ENCODE results near the gene DRAP1.
A peak's percentile ranks its signal among the peaks of the same experiment; 100 is the strongest.

DRAP1 gene

DNA sequence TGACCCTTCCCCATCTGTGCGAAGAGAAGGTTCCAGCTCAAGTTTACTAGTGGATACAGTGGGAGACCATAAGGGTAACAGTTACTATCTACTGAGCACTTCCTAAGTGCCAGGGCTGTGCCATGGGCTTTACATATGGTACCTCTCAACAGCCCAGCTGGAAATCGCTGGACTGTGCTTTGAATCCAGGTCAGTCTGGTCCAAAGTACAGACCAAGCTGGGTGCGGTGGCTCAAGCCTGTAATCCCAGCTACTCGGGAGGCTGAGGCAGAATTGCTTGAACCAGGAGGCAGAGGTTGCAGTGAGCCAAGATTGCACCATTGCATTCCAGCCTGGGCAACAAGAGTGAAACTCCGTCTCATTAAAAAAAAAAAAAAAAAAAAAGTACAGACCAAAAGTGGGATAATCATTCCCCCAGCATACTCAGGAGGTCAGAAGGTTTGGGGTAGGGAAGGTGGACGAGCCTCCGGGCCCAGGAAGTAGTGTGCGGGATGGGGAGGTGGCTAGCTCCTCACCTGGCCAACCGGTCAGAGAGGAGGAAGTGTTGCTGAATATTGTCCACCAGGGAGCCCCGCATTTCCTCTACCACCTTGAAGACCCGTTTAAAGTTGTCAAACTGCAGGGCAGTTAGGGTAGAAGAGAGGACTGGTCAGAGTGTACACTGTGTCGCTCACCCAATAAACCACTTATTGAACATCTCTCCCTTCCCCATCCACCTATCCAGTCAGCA is 33.3 kb upstream of the DRAP1 start:
- H3K36me3 ChIP-seq (ENCODE audit: insufficient read depth, low read length): peaks cover 11% of the 10 kb centered on the region; the same call in 1 of the 2 replicates
- peak overlapping the region; percentile 85 for H3K4me3 ChIP-seq (ENCODE audit: low read length, poor library complexity, severe bottlenecking)
- H3K4me2 ChIP-seq (ENCODE audit: low read depth, low read length, poor library complexity, severe bottlenecking): peak overlapping the region; percentile 92

GRCh38 chr11:65886826-65887722 is 32.2 kb upstream of the DRAP1 start:
- H2AFZ ChIP-seq (ENCODE audit: low read length): no peak overlapping the region
- H3K79me2 ChIP-seq (ENCODE audit: insufficient read depth, low read length): peaks cover 57% of the 10 kb centered on the region
- no peaks in the 10 kb centered on the region for H3K9me3 ChIP-seq (ENCODE audit: insufficient read depth, low read depth, low read length)
- peaks cover 17% of the 10 kb centered on the region for H4K20me1 ChIP-seq (ENCODE audit: insufficient read depth, low read length, poor library complexity, severe bottlenecking)
- H3K27me3 ChIP-seq (ENCODE audit: insufficient read depth, low read length, poor library complexity, severe bottlenecking): no peaks in the 10 kb centered on the region
- H3F3A ChIP-seq (ENCODE audit: low read depth): no peaks in the 10 kb centered on the region; the same call in 1 of the 2 replicates
- H3K4me2 ChIP-seq (ENCODE audit: low read depth, low read length, poor library complexity, severe bottlenecking): peak overlapping the region; percentile 92
- H3K9ac ChIP-seq (ENCODE audit: low read depth, low read length, poor library complexity, severe bottlenecking): peak overlapping the region; percentile 82
- peak overlapping the region; percentile 85 for H3K4me3 ChIP-seq (ENCODE audit: low read length, poor library complexity, severe bottlenecking)
- peaks cover 53% of the 10 kb centered on the region for H3K4me1 ChIP-seq (ENCODE audit: insufficient read depth, low read length, poor library complexity, severe bottlenecking)
- H3K9me2 ChIP-seq (replicated peaks; ENCODE audit: low read depth, low read length): no peaks in the 10 kb centered on the region
- H3K36me3 ChIP-seq (ENCODE audit: insufficient read depth, low read length): peaks cover 11% of the 10 kb centered on the region; the same call in 1 of the 2 replicates
- TF ChIP-seq CTCF (conservative IDR thresholded peaks at IDR 0.05; ENCODE audit: low read length) (no peak), EZH2phosphoT487 (IDR thresholded peaks at IDR 0.05; ENCODE audit: borderline replicate concordance) (no peak)

More for the DNA sequence above, 33.3 kb upstream of the DRAP1 start:
- Histone ChIP-seq H3K79me2 (ENCODE audit: insufficient read depth, low read length) (peaks cover 46% of the 10 kb centered on the region), H3K27me3 (ENCODE audit: insufficient read depth, low read length, poor library complexity, severe bottlenecking) (no peaks in the 10 kb centered on the region), H4K20me1 (ENCODE audit: insufficient read depth, low read length, poor library complexity, severe bottlenecking) (peaks cover 8% of the 10 kb centered on the region), H3K4me1 (ENCODE audit: insufficient read depth, low read length, poor library complexity, severe bottlenecking) (peaks cover 53% of the 10 kb centered on the region), H2AFZ (ENCODE audit: low read length) (no peak overlapping the region), H3F3A (ENCODE audit: low read depth) (no peaks in the 10 kb centered on the region), H3K9me2 (replicated peaks; ENCODE audit: low read depth, low read length) (no peaks in the 10 kb centered on the region), H3K9ac (ENCODE audit: low read depth, low read length, poor library complexity, severe bottlenecking) (peak overlapping the region; percentile 82), H3K9me3 (ENCODE audit: insufficient read depth, low read depth, low read length) (no peaks in the 10 kb centered on the region)
- TF ChIP-seq EZH2phosphoT487 (IDR thresholded peaks at IDR 0.05; ENCODE audit: borderline replicate concordance) (no peak), CTCF (conservative IDR thresholded peaks at IDR 0.05; ENCODE audit: low read length) (no peak)

DNA sequence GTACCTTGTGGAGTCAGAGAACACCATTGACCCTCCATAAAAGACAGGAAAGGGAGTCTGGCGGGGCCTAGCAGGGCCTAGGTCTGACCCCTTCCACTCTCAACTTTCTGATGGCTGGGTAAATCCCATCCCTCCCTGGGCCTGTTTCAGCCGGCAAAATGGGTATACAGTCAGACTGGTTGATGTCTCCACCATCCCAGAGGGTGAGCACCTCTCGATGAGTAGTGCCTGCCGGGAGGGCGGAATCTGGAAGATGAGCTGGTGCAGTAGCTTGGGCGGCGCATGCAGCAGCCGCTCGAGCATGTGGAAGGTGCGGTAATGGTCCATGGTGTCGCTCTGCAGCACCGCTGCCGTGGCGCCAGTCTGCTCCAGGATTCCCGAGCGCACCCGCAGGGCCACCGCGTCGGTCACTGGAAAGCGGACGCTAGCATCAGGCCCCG is 31.5 kb upstream of the DRAP1 start:
- Histone ChIP-seq H3K36me3 (ENCODE audit: insufficient read depth, low read length) (peaks cover 11% of the 10 kb centered on the region; the same call in 1 of the 2 replicates), H3K4me1 (ENCODE audit: insufficient read depth, low read length, poor library complexity, severe bottlenecking) (peaks cover 60% of the 10 kb centered on the region), H3K9ac (ENCODE audit: low read depth, low read length, poor library complexity, severe bottlenecking) (peak overlapping the region; percentile 82), H3K4me2 (ENCODE audit: low read depth, low read length, poor library complexity, severe bottlenecking) (peak overlapping the region; percentile 92), H3K9me2 (replicated peaks; ENCODE audit: low read depth, low read length) (no peaks in the 10 kb centered on the region), H3K27me3 (ENCODE audit: insufficient read depth, low read length, poor library complexity, severe bottlenecking) (no peaks in the 10 kb centered on the region), H3K9me3 (ENCODE audit: insufficient read depth, low read depth, low read length) (no peaks in the 10 kb centered on the region), H3K4me3 (ENCODE audit: low read length, poor library complexity, severe bottlenecking) (peak overlapping the region; percentile 85), H4K20me1 (ENCODE audit: insufficient read depth, low read length, poor library complexity, severe bottlenecking) (peaks cover 21% of the 10 kb centered on the region), H3K79me2 (ENCODE audit: insufficient read depth, low read length) (peaks cover 64% of the 10 kb centered on the region), H3F3A (ENCODE audit: low read depth) (no peaks in the 10 kb centered on the region; the same call in 1 of the 2 replicates), H2AFZ (ENCODE audit: low read length) (peak overlapping the region; percentile 77)
- TF ChIP-seq CTCF (conservative IDR thresholded peaks at IDR 0.05; ENCODE audit: low read length) (no peak), EZH2phosphoT487 (IDR thresholded peaks at IDR 0.05; ENCODE audit: borderline replicate concordance) (no peak)
